ENCODE results near the gene GEMIN2. TPM values are rescaled to one million over a fixed set of nuclear protein-coding genes. Genes with fewer than 3 reads are reported as not detected.
"Not testable (repeated sequence)": the region's sequence is repeated elsewhere in the genome, so short reads cannot be mapped to it uniquely, and the experiment has no call there.

Gene GEMIN2
- polyA plus RNA-seq, 1 of the 3 experiments (the other 2 are of a cell fraction): 13.2 TPM

DNA sequence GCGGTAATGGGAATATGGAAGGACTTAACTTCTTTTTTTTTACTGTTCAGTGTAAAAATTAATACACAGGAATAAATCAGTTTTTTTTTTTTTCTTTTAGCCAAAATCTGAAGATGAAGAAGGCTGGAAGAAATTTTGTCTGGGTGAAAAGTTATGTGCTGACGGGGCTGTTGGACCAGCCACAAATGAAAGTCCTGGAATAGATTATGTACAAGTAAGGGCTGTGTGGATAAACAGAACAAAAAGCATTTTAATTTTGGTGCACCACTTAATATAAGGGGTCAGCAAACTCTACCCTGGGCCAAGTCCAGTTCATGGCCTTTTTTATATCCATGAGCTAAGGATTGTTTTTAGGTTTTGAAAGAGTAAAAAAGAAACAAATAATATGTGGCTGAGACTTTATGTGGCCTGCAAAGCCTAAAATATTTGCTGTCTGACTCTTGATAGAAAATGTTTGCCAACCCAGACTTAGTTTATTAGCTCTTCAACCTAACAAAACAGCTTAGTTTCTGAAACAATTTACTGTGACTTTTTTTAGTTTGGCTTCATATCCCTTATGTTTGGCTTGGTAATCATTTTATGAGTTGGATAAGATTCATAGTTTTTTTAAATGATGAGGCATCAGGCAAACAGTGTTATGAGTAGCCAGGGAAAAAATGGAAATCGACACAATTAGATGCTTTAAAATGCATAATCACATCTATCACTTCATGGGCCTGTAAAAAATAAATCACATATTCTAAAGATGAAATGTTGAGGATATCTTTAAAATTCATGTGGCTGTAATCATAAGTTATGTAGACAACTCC is 8.4 kb downstream of the GEMIN2 start:
- CTCF ChIA-PET: no interaction called here
- H3K9me3 ChIP-seq: no peaks in the 10 kb centered on the region

GRCh38 chr14:39137835-39138234 is 23.7 kb downstream of the GEMIN2 start:
- H3K9me3 ChIP-seq; POLR2A ChIA-PET; H4K20me1 ChIP-seq (ENCODE audit: insufficient read depth); H3K36me3 ChIP-seq (replicated peaks in 1 of 2; ENCODE audit: control insufficient read depth in 1 of 2, insufficient read depth in 2 of 2, low read length in 1 of 2); H3F3A ChIP-seq (replicated peaks; ENCODE audit: insufficient read depth); H2AFZ ChIP-seq (ENCODE audit: low read depth); H3K27ac ChIP-seq (ENCODE audit: low read depth in 2 of 2, low read length in 1 of 2); H3K79me2 ChIP-seq (ENCODE audit: insufficient read depth); H3K27me3 ChIP-seq (ENCODE audit: insufficient read depth); H3K4me3 ChIP-seq (ENCODE audit: low read depth in 2 of 2, low read length in 1 of 2); CTCF ChIA-PET; H3K4me2 ChIP-seq; H3K9me2 ChIP-seq; H3K4me1 ChIP-seq (ENCODE audit: control insufficient read depth in 1 of 2, insufficient read depth in 2 of 2, low read depth in 1 of 2, low read length in 1 of 2); DNase-seq; H3K9ac ChIP-seq: not testable (repeated sequence)
- 93% methylated on average over 8 of the region's 8 CpGs for WGBS (ENCODE audit: low lambda C conversion rate)

More for the DNA sequence above, 8.4 kb downstream of the GEMIN2 start:
- no peak for TF ChIP-seq FOXM1 (IDR thresholded peaks at IDR 0.05; ENCODE audit: low read depth)
- TF ChIP-seq USF1 (IDR thresholded peaks at IDR 0.05; ENCODE audit: borderline replicate concordance, low read depth): no peak
- TF ChIP-seq, protein P1, sequence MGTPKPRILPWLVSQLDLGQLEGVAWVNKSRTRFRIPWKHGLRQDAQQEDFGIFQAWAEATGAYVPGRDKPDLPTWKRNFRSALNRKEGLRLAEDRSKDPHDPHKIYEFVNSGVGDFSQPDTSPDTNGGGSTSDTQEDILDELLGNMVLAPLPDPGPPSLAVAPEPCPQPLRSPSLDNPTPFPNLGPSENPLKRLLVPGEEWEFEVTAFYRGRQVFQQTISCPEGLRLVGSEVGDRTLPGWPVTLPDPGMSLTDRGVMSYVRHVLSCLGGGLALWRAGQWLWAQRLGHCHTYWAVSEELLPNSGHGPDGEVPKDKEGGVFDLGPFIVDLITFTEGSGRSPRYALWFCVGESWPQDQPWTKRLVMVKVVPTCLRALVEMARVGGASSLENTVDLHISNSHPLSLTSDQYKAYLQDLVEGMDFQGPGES (IDR thresholded peaks at IDR 0.05; ENCODE audit: low read depth, low read length): no peak
- TF ChIP-seq USF2 (IDR thresholded peaks at IDR 0.05; ENCODE audit: borderline replicate concordance, low read depth, low read length): no peak
- TF ChIP-seq ELF1 (IDR thresholded peaks at IDR 0.05): no peak
- no peak for TF ChIP-seq CHD2 (IDR thresholded peaks at IDR 0.05; ENCODE audit: low read length, partially characterized antibody)
- no peak for TF ChIP-seq ZBTB33 (IDR thresholded peaks at IDR 0.05; ENCODE audit: borderline replicate concordance, low read depth)
- TF ChIP-seq TCF12 (IDR thresholded peaks at IDR 0.05): no peak
- no peak for TF ChIP-seq RCOR1 (IDR thresholded peaks at IDR 0.05; ENCODE audit: low read length)
- no peak for TF ChIP-seq POLR2AphosphoS5 (IDR thresholded peaks at IDR 0.05; ENCODE audit: low read depth, low read length)
- TF ChIP-seq, protein P2, sequence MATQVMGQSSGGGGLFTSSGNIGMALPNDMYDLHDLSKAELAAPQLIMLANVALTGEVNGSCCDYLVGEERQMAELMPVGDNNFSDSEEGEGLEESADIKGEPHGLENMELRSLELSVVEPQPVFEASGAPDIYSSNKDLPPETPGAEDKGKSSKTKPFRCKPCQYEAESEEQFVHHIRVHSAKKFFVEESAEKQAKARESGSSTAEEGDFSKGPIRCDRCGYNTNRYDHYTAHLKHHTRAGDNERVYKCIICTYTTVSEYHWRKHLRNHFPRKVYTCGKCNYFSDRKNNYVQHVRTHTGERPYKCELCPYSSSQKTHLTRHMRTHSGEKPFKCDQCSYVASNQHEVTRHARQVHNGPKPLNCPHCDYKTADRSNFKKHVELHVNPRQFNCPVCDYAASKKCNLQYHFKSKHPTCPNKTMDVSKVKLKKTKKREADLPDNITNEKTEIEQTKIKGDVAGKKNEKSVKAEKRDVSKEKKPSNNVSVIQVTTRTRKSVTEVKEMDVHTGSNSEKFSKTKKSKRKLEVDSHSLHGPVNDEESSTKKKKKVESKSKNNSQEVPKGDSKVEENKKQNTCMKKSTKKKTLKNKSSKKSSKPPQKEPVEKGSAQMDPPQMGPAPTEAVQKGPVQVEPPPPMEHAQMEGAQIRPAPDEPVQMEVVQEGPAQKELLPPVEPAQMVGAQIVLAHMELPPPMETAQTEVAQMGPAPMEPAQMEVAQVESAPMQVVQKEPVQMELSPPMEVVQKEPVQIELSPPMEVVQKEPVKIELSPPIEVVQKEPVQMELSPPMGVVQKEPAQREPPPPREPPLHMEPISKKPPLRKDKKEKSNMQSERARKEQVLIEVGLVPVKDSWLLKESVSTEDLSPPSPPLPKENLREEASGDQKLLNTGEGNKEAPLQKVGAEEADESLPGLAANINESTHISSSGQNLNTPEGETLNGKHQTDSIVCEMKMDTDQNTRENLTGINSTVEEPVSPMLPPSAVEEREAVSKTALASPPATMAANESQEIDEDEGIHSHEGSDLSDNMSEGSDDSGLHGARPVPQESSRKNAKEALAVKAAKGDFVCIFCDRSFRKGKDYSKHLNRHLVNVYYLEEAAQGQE (IDR thresholded peaks at IDR 0.05; ENCODE audit: low read depth, low read length): no peak
- no peak overlapping the region for H2AFZ ChIP-seq (ENCODE audit: low read depth)
- H3K4me2 ChIP-seq: no peak overlapping the region
- POLR2A ChIA-PET: no interaction called here
- no peaks in the 10 kb centered on the region for H3K4me1 ChIP-seq (ENCODE audit: control insufficient read depth in 1 of 2, insufficient read depth in 2 of 2, low read depth in 1 of 2, low read length in 1 of 2)
- H3K36me3 ChIP-seq (replicated peaks in 1 of 2; ENCODE audit: control insufficient read depth in 1 of 2, insufficient read depth in 2 of 2, low read length in 1 of 2): peaks cover 3 to 9% of the 10 kb centered on the region in 2 experiments
- H4K20me1 ChIP-seq (ENCODE audit: insufficient read depth): no peaks in the 10 kb centered on the region
- DNase-seq: no peak
- H3K27ac ChIP-seq (ENCODE audit: low read depth in 2 of 2, low read length in 1 of 2): no peak overlapping the region
- WGBS (ENCODE audit: low lambda C conversion rate): 93% methylated on average over 3 of the region's 3 CpGs
- no peak overlapping the region for H3K9ac ChIP-seq
- H3K27me3 ChIP-seq (ENCODE audit: insufficient read depth): no peaks in the 10 kb centered on the region
- H3K4me3 ChIP-seq (ENCODE audit: low read depth in 2 of 2, low read length in 1 of 2): no peak overlapping the region
- H3F3A ChIP-seq (replicated peaks; ENCODE audit: insufficient read depth): no peaks in the 10 kb centered on the region
- H3K79me2 ChIP-seq (ENCODE audit: insufficient read depth): no peaks in the 10 kb centered on the region
- no peaks in the 10 kb centered on the region for H3K9me2 ChIP-seq

All from SK-N-SH (cell line).